ENCODE data around the gene VANGL1. TPM values are rescaled to one million over a fixed set of nuclear protein-coding genes. Genes with fewer than 3 reads are reported as not detected.

VANGL1 gene
- total RNA-seq, 1 experiment from 2014 or later, result 23.1 TPM

DNA sequence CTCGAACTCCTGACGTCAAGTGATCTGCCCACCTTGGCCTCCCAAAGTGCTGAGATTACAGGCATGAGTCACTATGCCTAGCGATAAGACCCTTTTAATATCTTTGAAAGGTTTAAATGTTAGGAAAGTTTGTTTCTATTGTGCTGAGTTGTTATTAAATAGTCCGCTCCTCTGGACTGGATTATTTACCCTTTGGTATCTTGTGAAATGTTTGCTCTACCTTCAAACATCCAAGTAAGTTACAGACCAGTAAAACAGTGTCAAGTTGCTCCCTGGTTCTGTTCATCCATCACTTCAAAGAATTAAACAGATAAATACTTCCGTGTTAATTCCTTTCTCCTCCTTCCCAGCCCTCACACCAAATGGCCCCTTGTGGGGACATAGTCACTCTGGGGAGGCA lies 82.0 kb downstream of the VANGL1 start:
- no peak for TF ChIP-seq EZH2phosphoT487 (IDR thresholded peaks at IDR 0.05; ENCODE audit: borderline replicate concordance, low read length)
- TF ChIP-seq, protein P1, sequence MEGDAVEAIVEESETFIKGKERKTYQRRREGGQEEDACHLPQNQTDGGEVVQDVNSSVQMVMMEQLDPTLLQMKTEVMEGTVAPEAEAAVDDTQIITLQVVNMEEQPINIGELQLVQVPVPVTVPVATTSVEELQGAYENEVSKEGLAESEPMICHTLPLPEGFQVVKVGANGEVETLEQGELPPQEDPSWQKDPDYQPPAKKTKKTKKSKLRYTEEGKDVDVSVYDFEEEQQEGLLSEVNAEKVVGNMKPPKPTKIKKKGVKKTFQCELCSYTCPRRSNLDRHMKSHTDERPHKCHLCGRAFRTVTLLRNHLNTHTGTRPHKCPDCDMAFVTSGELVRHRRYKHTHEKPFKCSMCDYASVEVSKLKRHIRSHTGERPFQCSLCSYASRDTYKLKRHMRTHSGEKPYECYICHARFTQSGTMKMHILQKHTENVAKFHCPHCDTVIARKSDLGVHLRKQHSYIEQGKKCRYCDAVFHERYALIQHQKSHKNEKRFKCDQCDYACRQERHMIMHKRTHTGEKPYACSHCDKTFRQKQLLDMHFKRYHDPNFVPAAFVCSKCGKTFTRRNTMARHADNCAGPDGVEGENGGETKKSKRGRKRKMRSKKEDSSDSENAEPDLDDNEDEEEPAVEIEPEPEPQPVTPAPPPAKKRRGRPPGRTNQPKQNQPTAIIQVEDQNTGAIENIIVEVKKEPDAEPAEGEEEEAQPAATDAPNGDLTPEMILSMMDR (conservative IDR thresholded peaks at IDR 0.05; ENCODE audit: low read depth, low read length), result no peak
- no peak for TF ChIP-seq EZH2 (IDR thresholded peaks at IDR 0.05; ENCODE audit: low read length, unreplicated experiment)
- Histone ChIP-seq H3K27me3 (ENCODE audit: low read length) (no peaks in the 10 kb centered on the region), H3K79me2 (ENCODE audit: low read length) (no peaks in the 10 kb centered on the region), H3K9ac (ENCODE audit: low read length) (no peak overlapping the region), H3K4me2 (ENCODE audit: low read length) (no peak overlapping the region), H3K27ac (ENCODE audit: low read length) (no peak overlapping the region), H2AFZ (ENCODE audit: low read length) (no peak overlapping the region), H3K36me3 (ENCODE audit: low read depth, low read length) (no peaks in the 10 kb centered on the region), H3K4me3 (ENCODE audit: low read length) (no peak overlapping the region), H3K9me3 (ENCODE audit: low read length) (no peaks in the 10 kb centered on the region), H3K9me2 (replicated peaks; ENCODE audit: low read length) (no peaks in the 10 kb centered on the region), H3F3A (ENCODE audit: low read length, unreplicated experiment) (no peaks in the 10 kb centered on the region), H4K20me1 (ENCODE audit: low read length) (no peaks in the 10 kb centered on the region), H3K4me1 (ENCODE audit: insufficient read depth, low read length) (no peaks in the 10 kb centered on the region)
- no TSS peak for BruUV-seq (replicated peaks)
- ATAC-seq, result no peak
- ChIA-PET CTCF (no interaction called here), POLR2A (ENCODE audit: unreplicated experiment) (no interaction called here)
- intact Hi-C loops (cut with micrococcal nuclease), result no loop called here
- no peak for DNase-seq

- DNase-seq (no peak), ATAC-seq (no peak)
- BruUV-seq (replicated peaks), result no TSS peak
- no peaks in the 10 kb centered on the region for H3K36me3 ChIP-seq (ENCODE audit: low read depth, low read length)
- H3K4me1 ChIP-seq (ENCODE audit: insufficient read depth, low read length), result no peaks in the 10 kb centered on the region
- intact Hi-C loops (cut with micrococcal nuclease), result no loop called here
- no peak overlapping the region for H3K9ac ChIP-seq (ENCODE audit: low read length)
- no peak overlapping the region for H3K4me2 ChIP-seq (ENCODE audit: low read length)
- no peaks in the 10 kb centered on the region for H3F3A ChIP-seq (ENCODE audit: low read length, unreplicated experiment)
- H3K9me3 ChIP-seq (ENCODE audit: low read length), result no peaks in the 10 kb centered on the region
- ChIA-PET CTCF (no interaction called here), POLR2A (ENCODE audit: unreplicated experiment) (no interaction called here)
- no peak overlapping the region for H3K27ac ChIP-seq (ENCODE audit: low read length)
- no peaks in the 10 kb centered on the region for H3K79me2 ChIP-seq (ENCODE audit: low read length)
- H3K4me3 ChIP-seq (ENCODE audit: low read length), result no peak overlapping the region
- no peak for TF ChIP-seq EZH2phosphoT487 (IDR thresholded peaks at IDR 0.05; ENCODE audit: borderline replicate concordance, low read length)
- no peaks in the 10 kb centered on the region for H3K27me3 ChIP-seq (ENCODE audit: low read length)
- no peaks in the 10 kb centered on the region for H4K20me1 ChIP-seq (ENCODE audit: low read length)
- H3K9me2 ChIP-seq (replicated peaks; ENCODE audit: low read length), result no peaks in the 10 kb centered on the region
- no peak overlapping the region for H2AFZ ChIP-seq (ENCODE audit: low read length)
Measured at GRCh38 chr1:115725600-115725999, 83.8 kb downstream of the VANGL1 start.

GRCh38 chr1:115726161-115726560 lies 84.4 kb downstream of the VANGL1 start:
- ATAC-seq, result no peak
- Histone ChIP-seq H3K4me2 (ENCODE audit: low read length) (no peak overlapping the region), H3K4me3 (ENCODE audit: low read length) (no peak overlapping the region), H3K27me3 (ENCODE audit: low read length) (no peaks in the 10 kb centered on the region), H3K9ac (ENCODE audit: low read length) (no peak overlapping the region), H3K4me1 (ENCODE audit: insufficient read depth, low read length) (no peaks in the 10 kb centered on the region), H3K36me3 (ENCODE audit: low read depth, low read length) (no peaks in the 10 kb centered on the region), H3K79me2 (ENCODE audit: low read length) (no peaks in the 10 kb centered on the region), H3K27ac (ENCODE audit: low read length) (no peak overlapping the region), H3K9me3 (ENCODE audit: low read length) (no peaks in the 10 kb centered on the region), H3F3A (ENCODE audit: low read length, unreplicated experiment) (no peaks in the 10 kb centered on the region), H3K9me2 (replicated peaks; ENCODE audit: low read length) (no peaks in the 10 kb centered on the region), H2AFZ (ENCODE audit: low read length) (no peak overlapping the region), H4K20me1 (ENCODE audit: low read length) (no peaks in the 10 kb centered on the region)
- TF ChIP-seq EZH2phosphoT487 (IDR thresholded peaks at IDR 0.05; ENCODE audit: borderline replicate concordance, low read length) (no peak), EZH2 (IDR thresholded peaks at IDR 0.05; ENCODE audit: low read length, unreplicated experiment) (no peak)
- TF ChIP-seq, protein P1 (conservative IDR thresholded peaks at IDR 0.05; ENCODE audit: low read depth, low read length), result no peak
- intact Hi-C loops (cut with micrococcal nuclease), result no loop called here
- no TSS peak for BruUV-seq (replicated peaks)
- no peak for DNase-seq
- ChIA-PET CTCF (no interaction called here), POLR2A (ENCODE audit: unreplicated experiment) (no interaction called here)

All from PC-3 (cell line).